NB4 (cell line): Measurements from ENCODE around the gene SERPINA12.

Source experiments
- DNase-seq: peaks from one replicate; pipeline ENCODE4 v3.0.0; 2010; ENCODE audit warnings: low read depth
- H3K4me3 ChIP-seq: one replicate; pipeline ENCODE4 v1.5.1; 2011; ENCODE audit warnings: mild to moderate bottlenecking, low read depth, low read length, moderate library complexity
- CTCF ChIP-seq: IDR thresholded peaks from one replicate; pipeline ENCODE4 v1.5.1; 2012; ENCODE audit warnings: low read depth, low read length
- MAX ChIP-seq: IDR thresholded peaks from 2 replicates; pipeline ENCODE4 v1.6.1; 2011; ENCODE audit warnings: low read depth, low read length
- MYC ChIP-seq: IDR thresholded peaks from 2 replicates; pipeline ENCODE4 v1.6.1; 2011; ENCODE audit warnings: low read depth, low read length
- POLR2A ChIP-seq: IDR thresholded peaks from 2 replicates; pipeline ENCODE4 v1.6.1; 2011; ENCODE audit warnings: mild to moderate bottlenecking; ENCODE audit not compliant: insufficient read length; ENCODE audit errors: extremely low read depth

The SERPINA12 gene

GRCh38 chr14:94441531-94442205 is 67.6 kb downstream of the SERPINA12 start:
- no peak overlapping the region for H3K4me3 ChIP-seq
- no peak for TF ChIP-seq POLR2A
- no peak for TF ChIP-seq MYC
- TF ChIP-seq CTCF: no peak
- TF ChIP-seq MAX: no peak
- no peak for DNase-seq

GRCh38 chr14:94441130-94441529 is 68.1 kb downstream of the SERPINA12 start:
- H3K4me3 ChIP-seq: no peak overlapping the region
- no peak for TF ChIP-seq POLR2A
- TF ChIP-seq MYC: no peak
- no peak for TF ChIP-seq MAX
- no peak for TF ChIP-seq CTCF
- no peak for DNase-seq

- no peak for DNase-seq
- no peak overlapping the region for H3K4me3 ChIP-seq
- TF ChIP-seq MYC: no peak
- TF ChIP-seq POLR2A: no peak
- TF ChIP-seq CTCF: peak; percentile 15
Observed at GRCh38 chr14:94439453-94440057, 69.7 kb downstream of the SERPINA12 start.
